K562 (cell line): ENCODE results near the gene MMP7. TPM values are rescaled to one million over a fixed set of nuclear protein-coding genes. Genes with fewer than 3 reads are reported as not detected.
A peak's percentile ranks its signal among the peaks of the same experiment; 100 is the strongest.

Experiments
- ATAC-seq: fragments of 200-7000 bp; cut with Tn5 transposase; 3 replicates; pipeline ENCODE4 v1.9.1; 2020; ENCODE audit warnings: moderate library complexity
- BruUV-seq: library from RNA; stranded (reverse); fragments of 400-500 nt; replicated peaks from 2 replicates; lab custom pipeline; 2021; lab: Mats Ljungman, UMichigan
- CTCF ChIA-PET: fragments of 300-600 bp; formaldehyde crosslinking; extraction: SDS; loops from one replicate; lab custom pipeline; 2021; ENCODE audit warnings: low intra/inter-chr PET ratio; lab: Yijun Ruan, JAX
- POLR2A ChIA-PET: fragments of 300-600, 350-650 bp; sonication (Branson Sonifier 250); formaldehyde crosslinking; extraction: SDS; loops from one replicate; lab custom pipeline; 2021; ENCODE audit warnings: antibody characterized with exemption, inconsistent platforms; lab: Yijun Ruan, JAX
- DNase-seq, 4 experiments: peaks; one replicate each; pipeline versions ENCODE4 v3.0.0 to v3.0.0-alpha.2; 2011 to 2018; ENCODE audit warnings: low spot score in 3 of 4, mixed read lengths in 3 of 4; ENCODE audit errors: extremely low read depth in 1 of 4
- FAIRE-seq: peaks from 2 replicates; lab custom pipeline; 2011; peaks lifted over from hg19 to GRCh38; lab: Jason Lieb, UNC
- H2AFZ ChIP-seq: 2 replicates; pipeline ENCODE4 v1.6.0; 2011; ENCODE audit warnings: low read depth, low read length, control low read depth, inconsistent platforms
- H3K27ac ChIP-seq: fragments of 200-600 bp; 3 replicates; pipeline ENCODE4 v1.8.0; 2011; ENCODE audit warnings: low read depth, mild to moderate bottlenecking, control low read depth, inconsistent platforms, low read length, moderate library complexity, mixed read lengths; ENCODE audit errors: extremely low read depth
- H3K27me3 ChIP-seq, 2 experiments: fragments of 300-600 bp in 1 of 2; 2 replicates in 1 of 2; 3 replicates in 1 of 2; pipeline versions ENCODE4 v1.6.0 to v1.8.0; 2011; ENCODE audit warnings: inconsistent platforms in 2 of 2, low read length in 2 of 2, mild to moderate bottlenecking in 1 of 2, mixed read lengths in 1 of 2, moderate library complexity in 1 of 2; ENCODE audit not compliant: control insufficient read depth in 2 of 2, insufficient read depth in 2 of 2
- H3K36me3 ChIP-seq: fragments of 300-600 bp; 3 replicates; pipeline ENCODE4 v1.8.0; 2011; ENCODE audit warnings: mild to moderate bottlenecking, low read length, inconsistent platforms; ENCODE audit not compliant: control insufficient read depth, insufficient read depth
- H3K4me1 ChIP-seq, 2 experiments: fragments of 200-600 bp in 1 of 2; replicated peaks in 1 of 2; 2 replicates in 1 of 2; 3 replicates in 1 of 2; pipeline versions ENCODE4 v1.5.1 to v1.8.0; 2011; ENCODE audit warnings: inconsistent platforms in 2 of 2, low read length in 2 of 2, mild to moderate bottlenecking in 1 of 2, mixed read lengths in 1 of 2, moderate library complexity in 1 of 2; ENCODE audit not compliant: control insufficient read depth in 2 of 2, insufficient read depth in 2 of 2
- H3K4me2 ChIP-seq: 2 replicates; pipeline ENCODE4 v1.6.1; 2011; ENCODE audit warnings: low read length, control low read depth, inconsistent platforms, mixed read lengths; ENCODE audit not compliant: insufficient read depth
- H3K4me3 ChIP-seq: fragments of 200-600 bp; sonication (generic), shearing (Covaris generic); 2 replicates; pipeline ENCODE4 v1.5.1; 2016; ENCODE audit warnings: control low read depth, inconsistent platforms
- H3K79me2 ChIP-seq: fragments of 200-600 bp; 3 replicates; pipeline ENCODE4 v1.8.0; 2011; ENCODE audit warnings: low read length, inconsistent platforms; ENCODE audit not compliant: control insufficient read depth, insufficient read depth
- H3K9ac ChIP-seq, 2 experiments: 2 replicates each; pipeline versions ENCODE4 v1.6.0 to v1.6.1; 2011; ENCODE audit warnings: low read depth in 2 of 2, low read length in 2 of 2, control low read depth in 1 of 2, inconsistent platforms in 1 of 2, mild to moderate bottlenecking in 1 of 2, mixed read lengths in 1 of 2; ENCODE audit not compliant: insufficient read depth in 1 of 2
- H3K9me1 ChIP-seq: one replicate; pipeline ENCODE4 v1.6.0; 2011; ENCODE audit warnings: inconsistent platforms, mild to moderate bottlenecking, low read length, moderate library complexity; ENCODE audit not compliant: control insufficient read depth, insufficient read depth
- H3K9me3 ChIP-seq: replicated peaks from 2 replicates; pipeline ENCODE4 v1.5.1; 2011; ENCODE audit warnings: low read depth, low read length, inconsistent platforms; ENCODE audit not compliant: control insufficient read depth, insufficient read depth
- H4K20me1 ChIP-seq: replicated peaks from 2 replicates; pipeline ENCODE4 v1.6.1; 2011; ENCODE audit warnings: low read length, inconsistent platforms, mixed read lengths; ENCODE audit not compliant: control insufficient read depth, insufficient read depth
- CEBPB ChIP-seq: fragments of 450-650 bp; IDR thresholded peaks from 2 replicates; pipeline ENCODE4 v1.6.1; 2016; ENCODE audit warnings: missing genetic modification characterization, missing compliant biosample characterization
- CEBPG ChIP-seq, 3 experiments: fragments of 200-800 bp in 1 of 3; sonication (Bioruptor generic) in 1 of 3; sonication (generic) in 1 of 3; formaldehyde crosslinking in 1 of 3; IDR thresholded peaks in 2 of 3; conservative IDR thresholded peaks in 1 of 3; 2 replicates each; pipeline versions ENCODE4 v1.6.1 to v1.8.0; 2016 to 2022; ENCODE audit warnings: missing compliant biosample characterization in 2 of 3, missing genetic modification characterization in 2 of 3, mild to moderate bottlenecking in 1 of 3, missing genetic modification reagents in 1 of 3
- CHD1 ChIP-seq: fragments of 200-600 bp; sonication (generic); IDR thresholded peaks from one replicate; pipeline ENCODE4 v1.6.1; 2012; ENCODE audit warnings: mild to moderate bottlenecking, moderate library complexity, low read length, inconsistent platforms
- ESRRB ChIP-seq: fragments of 250-450 bp; sonication (Bioruptor Pico); IDR thresholded peaks from 2 replicates; pipeline ENCODE4 v1.5.0; 2020; ENCODE audit warnings: mild to moderate bottlenecking, moderate library complexity, borderline replicate concordance
- KAT7 ChIP-seq: sonication (generic); formaldehyde crosslinking; IDR thresholded peaks from 2 replicates; pipeline ENCODE4 v1.8.0; 2022; ENCODE audit warnings: missing genetic modification reagents, mild to moderate bottlenecking, borderline replicate concordance
- KDM1A ChIP-seq, 2 experiments: fragments of 450-650 bp; IDR thresholded peaks; 2 replicates each; pipeline ENCODE4 v1.6.1; 2016; ENCODE audit warnings: mild to moderate bottlenecking in 2 of 2
- KLF6 ChIP-seq: fragments of 250-450 bp; sonication (Bioruptor Pico); IDR thresholded peaks from 2 replicates; pipeline ENCODE4 v1.4.0; 2020; ENCODE audit warnings: mild to moderate bottlenecking, moderate library complexity, borderline replicate concordance
- MTA1 ChIP-seq: fragments of 450-650 bp; IDR thresholded peaks from 2 replicates; pipeline ENCODE4 v1.6.1; 2017; ENCODE audit warnings: borderline replicate concordance
- NCOA1 ChIP-seq: fragments of 450-650 bp; IDR thresholded peaks from 2 replicates; pipeline ENCODE4 v1.6.1; 2016; ENCODE audit warnings: low read depth
- NCOR1 ChIP-seq: fragments of 450-650 bp; IDR thresholded peaks from 2 replicates; pipeline ENCODE4 v1.6.1; 2016; ENCODE audit warnings: mild to moderate bottlenecking, moderate library complexity
- NFIC ChIP-seq: fragments of 450-650 bp; IDR thresholded peaks from 2 replicates; pipeline ENCODE4 v1.6.1; 2017; ENCODE audit warnings: mild to moderate bottlenecking, inconsistent platforms
- SMC3 ChIP-seq: conservative IDR thresholded peaks from 2 replicates; pipeline ENCODE4 v1.6.1; 2011; ENCODE audit warnings: low read depth, low read length, improper control_type of control experiment; ENCODE audit not compliant: insufficient read depth
- TRIM24 ChIP-seq, 2 experiments: fragments of 450-650 bp; IDR thresholded peaks; 2 replicates each; pipeline ENCODE4 v1.6.1; 2016
- ZNF212 ChIP-seq: fragments of 450-650 bp; formaldehyde crosslinking; IDR thresholded peaks from 2 replicates; pipeline ENCODE4 v1.4.0; 2020; ENCODE audit warnings: mild to moderate bottlenecking
- ZNF766 ChIP-seq: fragments of 200-800 bp; sonication (Bioruptor generic); conservative IDR thresholded peaks from 2 replicates; pipeline ENCODE4 v1.6.1; 2016; ENCODE audit warnings: missing genetic modification characterization, missing compliant biosample characterization
- WGBS: fragments of 100-300 bp; shearing (Covaris generic); methylation state at CpG from one replicate; pipeline ENCODE4 v1.1.6; 2016; ENCODE audit warnings: low coverage, mixed read lengths; ENCODE audit not compliant: insufficient coverage; ENCODE audit errors: missing lambda C conversion rate; 5-methylcytosine and 5-hydroxymethylcytosine counted together
- in situ Hi-C: fragments of 300-500 bp; cut with MboI; formaldehyde crosslinking; loops from 4 replicates; pipeline ENCODE4 v1.15.0; 2018; ENCODE audit warnings: inconsistent platforms, mixed read lengths
- intact Hi-C: fragments of 100-400 bp; cut with micrococcal nuclease; formaldehyde crosslinking; loops from 2 replicates; pipeline ENCODE4 v1.14.2; 2022
- polyA plus RNA-seq, 8 experiments: library from polyadenylated mRNA; depleted of rRNA in 4 of 8; stranded (reverse) in 5 of 8; unstranded in 3 of 8; fragments of >200 nt; fragmentation: Nextera tagmentation in 2 of 8; fragmentation: Illumina TruSeq in 1 of 8; extraction: Ambion mirVana in 2 of 8; extraction: Trizol in 1 of 8; gene quantifications; 2 replicates each; pipeline versions ENCODE4 v1.2.1 to v1.2.3, GENCODE V29; 2011 to 2014; ENCODE audit warnings: inconsistent platforms in 1 of 8, missing spikeins in 1 of 8
- total RNA-seq, 7 experiments: library from RNA; depleted of rRNA in 6 of 7; stranded (reverse); fragments of >200 nt in 6 of 7; fragmentation: Illumina TruSeq in 2 of 7; extraction: Trizol in 2 of 7; gene quantifications; 2 replicates each; pipeline versions ENCODE4 v1.2.1 to v1.2.3, GENCODE V29; 2011 to 2021; ENCODE audit warnings: low replicate concordance in 1 of 7
- TF ChIP-seq, protein P1 (sequence below), 2 experiments: fragments of 450-650 bp in 1 of 2; sonication (generic) in 1 of 2; formaldehyde crosslinking in 1 of 2; IDR thresholded peaks in 1 of 2; conservative IDR thresholded peaks in 1 of 2; 2 replicates each; pipeline versions ENCODE4 v1.6.1 to v1.8.1; 2016 to 2023; ENCODE audit warnings: mild to moderate bottlenecking in 2 of 2, moderate library complexity in 2 of 2, inconsistent platforms in 1 of 2, missing genetic modification reagents in 1 of 2
- TF ChIP-seq, protein P2 (sequence below): fragments of 450-650 bp; formaldehyde crosslinking; IDR thresholded peaks from 2 replicates; pipeline ENCODE4 v1.4.0; 2022; ENCODE audit warnings: mild to moderate bottlenecking, moderate library complexity

Gene MMP7
- total and polyA plus RNA-seq, 9 of the 15 experiments (the other 6 are each of a cell fraction or from before 2014, with no cell fraction given) = 0.13 TPM; not detected in 8

DNA sequence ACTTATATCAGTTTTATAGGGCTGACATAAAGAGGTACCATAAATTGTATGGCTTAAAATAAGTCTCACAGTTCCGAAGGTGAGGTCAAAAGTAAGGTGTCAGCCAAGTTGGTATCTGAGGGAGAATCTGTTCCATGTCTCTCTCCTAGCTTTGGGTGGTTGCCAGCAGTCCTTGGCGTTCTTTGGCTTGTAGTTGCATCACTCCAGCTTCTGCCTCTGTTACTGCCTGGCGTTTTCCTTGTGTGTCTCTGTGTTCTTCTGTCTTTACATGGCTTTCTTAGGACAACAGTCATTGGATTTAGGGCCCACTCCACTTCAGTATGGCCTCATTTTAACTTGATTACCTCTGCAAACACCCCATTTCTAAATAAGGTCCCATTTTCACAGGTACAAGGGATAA lies 16.7 kb downstream of the MMP7 start:
- H3K4me1 ChIP-seq = no peaks in the 10 kb centered on the region
- H4K20me1 ChIP-seq = no peaks in the 10 kb centered on the region
- no peaks in the 10 kb centered on the region; a peak in 1 of 5 replicates for H3K27me3 ChIP-seq
- H3K79me2 ChIP-seq = no peaks in the 10 kb centered on the region
- 2% methylated on average over 3 of the region's 3 CpGs for WGBS
- BruUV-seq = no TSS peak
- TF ChIP-seq NCOA1 (no peak), KDM1A (IDR thresholded peaks at IDR 0.05) (no peak), ZNF766 (CRISPR knock-in tag) (0 out of 2 replicates have a peak, but pooled peaks have one; percentile 34), ZNF212 (CRISPR knock-in tag) (no peak), KAT7 (CRISPR knock-in tag) (no peak), NFIC (peak; percentile 45; the same call in 1 of the 2 replicates), ESRRB (CRISPR knock-in tag) (no peak), TRIM24 (IDR thresholded peaks at IDR 0.05) (0 out of 4 replicates have a peak, but pooled peaks of 1 of the 2 experiments have one; percentile 10), CEBPG (CRISPR knock-in tag; IDR thresholded peaks at IDR 0.05) (0 out of 2 replicates have a peak, but pooled peaks have one; percentile 12), CEBPG (tag; conservative IDR thresholded peaks at IDR 0.05 in 1 of 2, IDR thresholded peaks at IDR 0.05 in 1 of 2) (peak; percentile 66 to 79; a peak in 3 of 4 replicates), KLF6 (CRISPR knock-in tag) (no peak), MTA1 (no peak), CEBPB (tag) (peak; percentile 24; the same call in 1 of the 2 replicates), NCOR1 (no peak), CHD1 (no peak), SMC3 (no peak)
- TF ChIP-seq, protein P1, sequence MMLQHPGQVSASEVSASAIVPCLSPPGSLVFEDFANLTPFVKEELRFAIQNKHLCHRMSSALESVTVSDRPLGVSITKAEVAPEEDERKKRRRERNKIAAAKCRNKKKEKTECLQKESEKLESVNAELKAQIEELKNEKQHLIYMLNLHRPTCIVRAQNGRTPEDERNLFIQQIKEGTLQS (IDR thresholded peaks at IDR 0.05) = peak; percentile 57; the same call in 1 of the 2 replicates
- TF ChIP-seq, protein P1 (CRISPR knock-in tag; conservative IDR thresholded peaks at IDR 0.05) = no peak
- TF ChIP-seq, protein P2, sequence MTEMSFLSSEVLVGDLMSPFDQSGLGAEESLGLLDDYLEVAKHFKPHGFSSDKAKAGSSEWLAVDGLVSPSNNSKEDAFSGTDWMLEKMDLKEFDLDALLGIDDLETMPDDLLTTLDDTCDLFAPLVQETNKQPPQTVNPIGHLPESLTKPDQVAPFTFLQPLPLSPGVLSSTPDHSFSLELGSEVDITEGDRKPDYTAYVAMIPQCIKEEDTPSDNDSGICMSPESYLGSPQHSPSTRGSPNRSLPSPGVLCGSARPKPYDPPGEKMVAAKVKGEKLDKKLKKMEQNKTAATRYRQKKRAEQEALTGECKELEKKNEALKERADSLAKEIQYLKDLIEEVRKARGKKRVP (CRISPR knock-in tag) = 0 out of 2 replicates have a peak, but pooled peaks have one; percentile 17
- peak; percentile 53; the same call in 2 of the 3 replicates for ATAC-seq
- H3K4me2 ChIP-seq = no peak overlapping the region
- no peak for FAIRE-seq
- H3K9me3 ChIP-seq = no peaks in the 10 kb centered on the region
- H3K36me3 ChIP-seq = no peaks in the 10 kb centered on the region
- no peak overlapping the region for H3K9ac ChIP-seq
- H3K9me1 ChIP-seq = no peaks in the 10 kb centered on the region
- no peak overlapping the region for H3K4me3 ChIP-seq
- intact Hi-C loops (loop anchor here (5.0 kb wide), 1 partner anchor 153 kb away; no protein-coding TSS in a partner anchor), in situ Hi-C loops (no loop called here)
- ChIA-PET POLR2A (no interaction called here), CTCF (no interaction called here)
- no peak overlapping the region for H3K27ac ChIP-seq
- peak in 1 of 4 experiments; percentile 6 for DNase-seq
- no peak overlapping the region for H2AFZ ChIP-seq
